ENCODE results near the gene ATXN1L.

The ATXN1L gene

DNA sequence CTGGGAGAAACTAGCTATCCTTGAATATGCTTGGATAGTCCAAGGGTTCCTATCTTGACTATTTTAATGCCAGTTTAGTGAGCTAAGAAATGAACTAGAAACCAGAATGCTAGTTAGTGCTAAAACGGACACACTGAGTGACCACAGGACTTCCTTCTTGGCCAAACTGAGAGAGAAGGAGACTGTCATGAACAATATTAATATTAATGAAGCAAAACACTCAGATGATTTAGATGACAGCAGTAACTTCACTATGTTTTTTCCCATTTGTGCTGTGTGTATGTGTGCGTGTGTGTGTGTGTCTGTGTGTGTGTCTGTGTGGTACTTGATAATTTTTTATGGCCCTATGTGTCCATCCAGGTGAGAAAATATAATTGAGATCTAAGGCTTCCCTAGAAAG is 2.2 kb upstream of the ATXN1L start:
- H3K4me3 ChIP-seq (ENCODE audit: low read depth, low read length), result no peak overlapping the region
- TF ChIP-seq, protein P1, sequence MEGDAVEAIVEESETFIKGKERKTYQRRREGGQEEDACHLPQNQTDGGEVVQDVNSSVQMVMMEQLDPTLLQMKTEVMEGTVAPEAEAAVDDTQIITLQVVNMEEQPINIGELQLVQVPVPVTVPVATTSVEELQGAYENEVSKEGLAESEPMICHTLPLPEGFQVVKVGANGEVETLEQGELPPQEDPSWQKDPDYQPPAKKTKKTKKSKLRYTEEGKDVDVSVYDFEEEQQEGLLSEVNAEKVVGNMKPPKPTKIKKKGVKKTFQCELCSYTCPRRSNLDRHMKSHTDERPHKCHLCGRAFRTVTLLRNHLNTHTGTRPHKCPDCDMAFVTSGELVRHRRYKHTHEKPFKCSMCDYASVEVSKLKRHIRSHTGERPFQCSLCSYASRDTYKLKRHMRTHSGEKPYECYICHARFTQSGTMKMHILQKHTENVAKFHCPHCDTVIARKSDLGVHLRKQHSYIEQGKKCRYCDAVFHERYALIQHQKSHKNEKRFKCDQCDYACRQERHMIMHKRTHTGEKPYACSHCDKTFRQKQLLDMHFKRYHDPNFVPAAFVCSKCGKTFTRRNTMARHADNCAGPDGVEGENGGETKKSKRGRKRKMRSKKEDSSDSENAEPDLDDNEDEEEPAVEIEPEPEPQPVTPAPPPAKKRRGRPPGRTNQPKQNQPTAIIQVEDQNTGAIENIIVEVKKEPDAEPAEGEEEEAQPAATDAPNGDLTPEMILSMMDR (IDR thresholded peaks at IDR 0.05; ENCODE audit: borderline replicate concordance, insufficient read depth, low read depth, low read length), result no peak

DNA sequence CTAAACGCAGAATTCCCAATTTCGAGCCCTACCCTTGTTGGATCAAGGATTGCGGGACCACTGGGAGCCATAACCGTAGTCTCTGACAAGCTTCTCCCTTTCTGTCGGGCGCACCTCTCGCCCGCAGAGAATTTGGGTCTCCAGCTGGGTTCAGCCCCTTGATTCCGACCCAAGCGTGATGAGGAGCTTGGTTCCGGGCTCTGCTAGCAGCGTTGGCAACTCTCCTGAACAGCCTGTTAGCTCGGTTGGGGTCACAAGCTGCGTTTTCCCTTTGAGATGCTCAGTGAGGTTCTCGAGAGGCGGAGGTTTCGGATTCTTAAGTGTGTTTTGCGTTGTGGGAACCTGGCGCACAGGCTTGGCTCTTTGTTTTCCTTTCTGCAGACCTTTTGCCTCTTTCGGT is 655 bp downstream of the ATXN1L start:
- H3K4me3 ChIP-seq (ENCODE audit: low read depth, low read length), result peak overlapping the region; percentile 88
- TF ChIP-seq, protein P1 (IDR thresholded peaks at IDR 0.05; ENCODE audit: borderline replicate concordance, insufficient read depth, low read depth, low read length), result no peak

DNA sequence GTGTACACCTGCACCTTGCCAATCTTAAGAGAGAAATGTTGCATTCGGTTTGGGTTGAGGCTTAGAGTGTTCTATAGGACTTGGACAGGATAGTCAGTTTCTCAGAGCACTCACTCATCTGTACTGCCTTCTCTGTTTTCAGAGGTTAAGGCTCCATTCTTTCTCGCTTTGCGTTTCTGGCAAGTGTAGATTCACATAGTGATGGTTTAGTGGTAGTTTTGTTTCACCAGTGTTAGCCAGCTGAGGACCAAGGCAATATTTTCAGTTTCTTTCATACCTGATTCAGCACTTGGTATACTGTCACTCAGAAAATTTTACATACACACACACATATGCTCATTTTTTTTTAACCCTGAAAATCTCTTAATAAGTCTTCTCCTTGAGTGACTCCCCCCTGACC is 1.3 kb downstream of the ATXN1L start:
- peak overlapping the region; percentile 88 for H3K4me3 ChIP-seq (ENCODE audit: low read depth, low read length)
- TF ChIP-seq, protein P1 (IDR thresholded peaks at IDR 0.05; ENCODE audit: borderline replicate concordance, insufficient read depth, low read depth, low read length), result no peak

DNA sequence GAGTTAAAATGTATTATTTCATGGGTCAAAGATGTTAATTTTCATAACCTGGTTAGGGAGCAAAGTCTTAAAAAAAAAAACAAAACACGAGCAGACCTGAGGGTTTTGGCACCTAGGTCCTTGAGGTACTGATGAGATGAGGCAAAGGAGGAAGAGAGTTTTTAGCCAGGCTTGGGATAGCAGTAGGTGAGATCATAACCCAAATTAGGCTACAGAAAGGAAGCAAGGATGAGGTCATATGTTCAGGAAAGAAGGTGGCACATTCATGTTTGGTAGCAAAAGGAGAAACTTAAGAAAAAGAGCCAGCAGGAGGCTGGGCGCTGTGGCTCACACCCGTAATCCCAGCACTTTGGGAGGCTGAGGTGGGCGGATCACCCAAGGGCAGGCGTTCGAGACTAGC is 2.8 kb downstream of the ATXN1L start:
- no peak overlapping the region for H3K4me3 ChIP-seq (ENCODE audit: low read depth, low read length)
- TF ChIP-seq, protein P1 (IDR thresholded peaks at IDR 0.05; ENCODE audit: borderline replicate concordance, insufficient read depth, low read depth, low read length), result no peak

DNA sequence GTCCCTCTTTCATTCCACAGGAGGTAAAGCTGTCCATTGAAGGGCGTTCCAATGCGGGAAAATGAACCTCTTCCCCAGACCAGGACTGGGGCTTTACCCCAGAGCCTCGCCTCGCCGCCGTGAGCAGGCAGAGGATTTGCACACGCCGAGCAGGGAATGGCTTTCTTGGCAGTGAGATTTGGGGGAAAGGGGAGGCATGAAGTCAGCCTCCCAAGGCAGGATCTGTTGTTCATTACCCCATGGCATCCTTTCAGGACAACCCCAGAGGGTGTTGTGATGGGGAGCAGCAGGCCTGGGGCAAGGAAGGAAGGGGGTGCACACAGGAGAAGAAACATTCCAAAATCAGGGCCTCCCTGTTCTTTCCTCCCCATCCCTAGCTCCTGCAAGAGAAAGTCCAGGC is 6.0 kb downstream of the ATXN1L start:
- no peak overlapping the region for H3K4me3 ChIP-seq (ENCODE audit: low read depth, low read length)

DNA sequence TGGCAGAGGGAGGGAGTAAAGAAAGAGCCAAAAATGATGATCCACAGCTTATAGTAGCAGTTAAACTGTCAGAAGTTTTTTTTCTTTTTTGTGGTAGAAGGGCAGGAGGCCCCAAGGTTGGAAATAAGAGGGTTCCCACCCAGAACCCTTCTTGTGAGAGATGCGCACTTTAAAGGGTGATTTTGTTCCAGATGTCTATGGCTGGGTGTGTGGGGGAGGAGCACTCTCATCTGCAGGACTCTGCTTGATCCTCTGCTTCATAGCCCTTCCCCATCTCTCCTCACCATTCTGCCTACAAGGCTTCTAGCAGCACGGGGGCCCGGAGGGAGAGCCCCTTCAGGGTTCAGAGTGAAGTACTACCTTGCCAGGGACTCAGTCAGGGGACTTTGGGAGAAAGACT is 6.4 kb downstream of the ATXN1L start:
- no peak overlapping the region for H3K4me3 ChIP-seq (ENCODE audit: low read depth, low read length)
- TF ChIP-seq, protein P1 (IDR thresholded peaks at IDR 0.05; ENCODE audit: borderline replicate concordance, insufficient read depth, low read depth, low read length), result no peak

More for the DNA sequence above, 6.0 kb downstream of the ATXN1L start:
- TF ChIP-seq, protein P1 (IDR thresholded peaks at IDR 0.05; ENCODE audit: borderline replicate concordance, insufficient read depth, low read depth, low read length), result no peak

DNA sequence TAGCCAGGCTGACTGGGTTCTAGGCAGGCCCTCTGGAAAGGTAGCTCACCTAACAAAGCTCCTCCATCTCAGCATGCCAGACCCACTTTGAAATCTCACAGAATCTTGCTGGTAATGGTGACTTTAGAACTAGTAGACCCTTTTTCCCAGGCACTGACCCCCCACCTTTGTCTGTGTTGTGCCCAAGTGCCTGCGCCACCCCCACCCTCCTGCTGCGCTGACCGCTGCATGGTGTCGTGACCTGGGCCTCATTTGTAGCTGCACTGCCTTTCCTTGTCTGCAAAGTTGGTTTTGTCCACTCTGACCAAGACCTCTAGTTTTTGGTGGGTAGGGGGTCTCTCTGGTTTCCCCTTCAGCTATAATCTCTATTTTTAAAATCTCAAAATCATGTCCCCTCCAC is 6.8 kb downstream of the ATXN1L start:
- H3K4me3 ChIP-seq (ENCODE audit: low read depth, low read length), result no peak overlapping the region
- TF ChIP-seq, protein P1 (IDR thresholded peaks at IDR 0.05; ENCODE audit: borderline replicate concordance, insufficient read depth, low read depth, low read length), result no peak

Measured in GM12875 (cell line).